ENCODE results near the gene ACSL3. TPM values are rescaled to one million over a fixed set of nuclear protein-coding genes. Genes with fewer than 3 reads are reported as not detected.

ACSL3 gene
- total and polyA plus RNA-seq, 3 donors from 2014 or later = 66.7 to 96.6 (median 87.4) TPM

- 94% methylated on average over 4 of the region's 4 CpGs for WGBS, 2 donors
- no peak for DNase-seq
- intact Hi-C loops (cut with DNase I; ENCODE audit: low total_unique reads) = no loop called here
Measured at GRCh38 chr2:222935688-222936298, 75.0 kb downstream of the ACSL3 start.

GRCh38 chr2:222936705-222937104 is 75.9 kb downstream of the ACSL3 start:
- 96 to 97% methylated on average over 7 of the region's 7 CpGs for WGBS, 2 donors
- intact Hi-C loops (cut with DNase I; ENCODE audit: low total_unique reads) = no loop called here
- Histone ChIP-seq H3K27ac (no peak overlapping the region), H3K9me3 (no peaks in the 10 kb centered on the region), H3K27me3 (no peaks in the 10 kb centered on the region), H3K36me3 (ENCODE audit: low read depth, missing control alignments) (no peaks in the 10 kb centered on the region), H3K4me1 (no peaks in the 10 kb centered on the region), H3K4me3 (no peak overlapping the region)
- no peak for TF ChIP-seq POLR2A (IDR thresholded peaks at IDR 0.05)
- no peak for DNase-seq

More at GRCh38 chr2:222935688-222936298, 75.0 kb downstream of the ACSL3 start:
- Histone ChIP-seq H3K4me1 (no peaks in the 10 kb centered on the region), H3K36me3 (ENCODE audit: low read depth, missing control alignments) (no peaks in the 10 kb centered on the region), H3K27ac (no peak overlapping the region), H3K9me3 (no peaks in the 10 kb centered on the region), H3K4me3 (no peak overlapping the region), H3K27me3 (no peaks in the 10 kb centered on the region)
- TF ChIP-seq POLR2A (IDR thresholded peaks at IDR 0.05) (no peak), CTCF (IDR thresholded peaks at IDR 0.05) (no peak)

- no peaks in the 10 kb centered on the region for H3K4me1 ChIP-seq
- H3K36me3 ChIP-seq (ENCODE audit: low read depth, missing control alignments) = no peaks in the 10 kb centered on the region
- H3K27ac ChIP-seq = no peak overlapping the region
- DNase-seq = no peak
- TF ChIP-seq CTCF (IDR thresholded peaks at IDR 0.05) (no peak), POLR2A (IDR thresholded peaks at IDR 0.05) (no peak)
- WGBS, 2 donors = 97 to 99% methylated on average over 2 of the region's 2 CpGs
- intact Hi-C loops (cut with DNase I; ENCODE audit: low total_unique reads) = no loop called here
- no peaks in the 10 kb centered on the region for H3K27me3 ChIP-seq
- H3K9me3 ChIP-seq = no peaks in the 10 kb centered on the region
- no peak overlapping the region for H3K4me3 ChIP-seq
Measured at GRCh38 chr2:222938327-222938726, 77.5 kb downstream of the ACSL3 start.

GRCh38 chr2:222939208-222939856 is 78.5 kb downstream of the ACSL3 start:
- TF ChIP-seq POLR2A (IDR thresholded peaks at IDR 0.05) (no peak), CTCF (IDR thresholded peaks at IDR 0.05) (peak; percentile 27 to 40 (median 35))
- WGBS, 2 donors = 82 to 89% methylated on average over 6 of the region's 6 CpGs
- intact Hi-C loops (cut with DNase I; ENCODE audit: low total_unique reads) = no loop called here
- Histone ChIP-seq H3K9me3 (no peaks in the 10 kb centered on the region), H3K27ac (no peak overlapping the region), H3K36me3 (ENCODE audit: low read depth, missing control alignments) (no peaks in the 10 kb centered on the region), H3K27me3 (no peaks in the 10 kb centered on the region), H3K4me3 (no peak overlapping the region), H3K4me1 (peaks cover 3% of the 10 kb centered on the region)
- DNase-seq = peak; percentile 64

GRCh38 chr2:222939979-222940378 is 79.1 kb downstream of the ACSL3 start:
- H3K4me1 ChIP-seq = peaks cover 3% of the 10 kb centered on the region
- no peak for DNase-seq
- H3K4me3 ChIP-seq = no peak overlapping the region
- intact Hi-C loops (cut with DNase I; ENCODE audit: low total_unique reads) = no loop called here
- whole genome bisulfite sequencing, 2 donors = 97 to 98% methylated on average over 2 of the region's 2 CpGs
- no peaks in the 10 kb centered on the region for H3K36me3 ChIP-seq (ENCODE audit: low read depth, missing control alignments)
- H3K27me3 ChIP-seq = no peaks in the 10 kb centered on the region
- no peaks in the 10 kb centered on the region for H3K9me3 ChIP-seq
- H3K27ac ChIP-seq = no peak overlapping the region
- no peak for TF ChIP-seq POLR2A (IDR thresholded peaks at IDR 0.05)
- no peak for TF ChIP-seq CTCF (IDR thresholded peaks at IDR 0.05)

Data from testis (tissue), 3 donors.